MM.1S (cell line): Measurements from ENCODE around the gene TRMT1L.

Experiments used
- CTCF ChIP-seq: fragments of 300-600 bp; sonication (generic); IDR thresholded peaks from 2 replicates; pipeline ENCODE4 v1.5.1; 2016; ENCODE audit warnings: antibody characterized with exemption, low read length, mixed read lengths
- EZH2phosphoT487 ChIP-seq: fragments of 300-600 bp; sonication (generic); IDR thresholded peaks from 2 replicates; pipeline ENCODE4 v1.6.1; 2018; ENCODE audit warnings: antibody characterized with exemption, low read length

GRCh38 chr1:185162491-185162890, 5.7 kb upstream of the TRMT1L start:
- TF ChIP-seq EZH2phosphoT487 (no peak), CTCF (no peak)
